H9 (cell line): ENCODE data around the gene PCSK6. TPM values are rescaled to one million over a fixed set of nuclear protein-coding genes. Genes with fewer than 3 reads are reported as not detected.

Source experiments
- DNase-seq: peaks from one replicate; pipeline ENCODE4 v3.0.0-alpha.2; 2017
- H2AFZ ChIP-seq: one replicate; pipeline ENCODE4 v1.6.1; 2013; ENCODE audit warnings: mild to moderate bottlenecking, low read length, control low read depth, moderate library complexity
- H2AK5ac ChIP-seq: 2 replicates; pipeline ENCODE4 v1.6.1; 2013; ENCODE audit warnings: low read length, control low read depth, mixed read lengths; ENCODE audit not compliant: insufficient read length
- H2BK120ac ChIP-seq: one replicate; pipeline ENCODE4 v1.6.1; 2013; ENCODE audit warnings: low read depth, mild to moderate bottlenecking, low read length, control low read depth, inconsistent platforms; ENCODE audit not compliant: poor library complexity, severe bottlenecking
- H2BK12ac ChIP-seq: 2 replicates; pipeline ENCODE4 v1.6.1; 2013; ENCODE audit warnings: low read length, control low read depth, mixed read lengths, low read depth; ENCODE audit not compliant: insufficient read length
- H2BK15ac ChIP-seq: 2 replicates; pipeline ENCODE4 v1.6.1; 2013; ENCODE audit warnings: low read depth, low read length, control low read depth
- H2BK20ac ChIP-seq: one replicate; pipeline ENCODE4 v1.6.1; 2013; ENCODE audit warnings: low read depth, mild to moderate bottlenecking, low read length, control low read depth, inconsistent platforms; ENCODE audit not compliant: poor library complexity, severe bottlenecking
- H2BK5ac ChIP-seq: 2 replicates; pipeline ENCODE4 v1.6.1; 2013; ENCODE audit warnings: low read length, control low read depth, mixed read lengths; ENCODE audit not compliant: insufficient read length
- H3K14ac ChIP-seq: 2 replicates; pipeline ENCODE4 v1.6.1; 2013; ENCODE audit warnings: low read length, control low read depth; ENCODE audit not compliant: insufficient read depth
- H3K18ac ChIP-seq: 2 replicates; pipeline ENCODE4 v1.6.1; 2013; ENCODE audit warnings: low read depth, mild to moderate bottlenecking, mixed read lengths, low read length, control low read depth; ENCODE audit not compliant: insufficient read length
- H3K23ac ChIP-seq: 2 replicates; pipeline ENCODE4 v1.6.1; 2013; ENCODE audit warnings: low read length, control low read depth, mixed read lengths, low read depth; ENCODE audit not compliant: insufficient read length
- H3K23me2 ChIP-seq: 2 replicates; pipeline ENCODE4 v1.6.1; 2013; ENCODE audit warnings: low read depth, mild to moderate bottlenecking, mixed read lengths, low read length, control low read depth; ENCODE audit not compliant: insufficient read length, poor library complexity, severe bottlenecking
- H3K27ac ChIP-seq: 2 replicates; pipeline ENCODE4 v1.5.1; 2013; ENCODE audit warnings: low read length, control low read depth, mixed read lengths, low read depth; ENCODE audit not compliant: insufficient read length
- H3K27me3 ChIP-seq: 2 replicates; pipeline ENCODE4 v1.6.1; 2013; ENCODE audit warnings: low read length, control low read depth, inconsistent platforms; ENCODE audit not compliant: insufficient read depth
- H3K4ac ChIP-seq: 2 replicates; pipeline ENCODE4 v1.6.1; 2013; ENCODE audit warnings: low read depth, mild to moderate bottlenecking, control low read depth, inconsistent platforms, low read length, moderate library complexity
- H3K4me1 ChIP-seq: 2 replicates; pipeline ENCODE4 v1.6.1; 2013; ENCODE audit warnings: low read length, control low read depth, inconsistent platforms; ENCODE audit not compliant: insufficient read depth
- H3K4me2 ChIP-seq: 2 replicates; pipeline ENCODE4 v1.6.1; 2013; ENCODE audit warnings: low read length, control low read depth, mixed read lengths; ENCODE audit not compliant: insufficient read length, insufficient read depth
- H3K56ac ChIP-seq: 2 replicates; pipeline ENCODE4 v1.6.1; 2013; ENCODE audit warnings: low read depth, mild to moderate bottlenecking, mixed read lengths, low read length, control low read depth; ENCODE audit not compliant: insufficient read length
- H3K79me1 ChIP-seq: 2 replicates; pipeline ENCODE4 v1.6.1; 2013; ENCODE audit warnings: low read depth, mild to moderate bottlenecking, moderate library complexity, low read length, control low read depth, inconsistent platforms; ENCODE audit not compliant: insufficient read depth, poor library complexity, severe bottlenecking
- H3K79me2 ChIP-seq: 2 replicates; pipeline ENCODE4 v1.6.1; 2013; ENCODE audit warnings: low read length, control low read depth, inconsistent platforms; ENCODE audit not compliant: insufficient read depth
- H3K9ac ChIP-seq: 2 replicates; pipeline ENCODE4 v1.6.1; 2013; ENCODE audit warnings: low read length, control low read depth, mixed read lengths; ENCODE audit not compliant: insufficient read length; ENCODE audit errors: extremely low read depth
- H3K9me3 ChIP-seq: one replicate; pipeline ENCODE4 v1.6.1; 2013; ENCODE audit warnings: low read depth, low read length, inconsistent platforms; ENCODE audit not compliant: control insufficient read depth
- H3T11ph ChIP-seq: one replicate; pipeline ENCODE4 v1.6.1; 2013; ENCODE audit warnings: mild to moderate bottlenecking, low read length, control low read depth, inconsistent platforms
- H4K20me1 ChIP-seq: one replicate; pipeline ENCODE4 v1.6.1; 2013; ENCODE audit not compliant: control insufficient read depth, insufficient read length, insufficient read depth
- H4K5ac ChIP-seq: 2 replicates; pipeline ENCODE4 v1.6.1; 2013; ENCODE audit warnings: low read depth, mild to moderate bottlenecking, mixed read lengths, low read length, control low read depth; ENCODE audit not compliant: insufficient read length
- H4K8ac ChIP-seq: replicated peaks from 2 replicates; pipeline ENCODE4 v1.6.1; 2013; ENCODE audit warnings: low read length, control low read depth, mixed read lengths, low read depth; ENCODE audit not compliant: insufficient read length
- H4K91ac ChIP-seq: 2 replicates; pipeline ENCODE4 v1.6.1; 2013; ENCODE audit warnings: low read depth, mild to moderate bottlenecking, moderate library complexity, mixed read lengths, low read length, control low read depth; ENCODE audit not compliant: insufficient read length
- H3K27ac Mint-ChIP-seq, 3 experiments: 2 replicates in 2 of 3; 3 replicates in 1 of 3; pipeline ENCODE4 v1.8.0; 2020 to 2021; ENCODE audit warnings: mixed read lengths in 3 of 3, mild to moderate bottlenecking in 1 of 3, moderate library complexity in 1 of 3
- H3K27me3 Mint-ChIP-seq: 2 replicates; pipeline ENCODE4 v1.8.0; 2021; ENCODE audit warnings: low read depth, mild to moderate bottlenecking, moderate library complexity, mixed read lengths
- H3K36me3 Mint-ChIP-seq, 3 experiments: 2 replicates in 2 of 3; 3 replicates in 1 of 3; pipeline ENCODE4 v1.8.0; 2020 to 2021; ENCODE audit warnings: low read depth in 3 of 3, mixed read lengths in 3 of 3; ENCODE audit not compliant: insufficient read depth in 1 of 3
- H3K4me1 Mint-ChIP-seq, 2 experiments: 2 replicates each; pipeline ENCODE4 v1.8.0; 2020; ENCODE audit warnings: mixed read lengths in 2 of 2
- H3K4me3 Mint-ChIP-seq, 2 experiments: 2 replicates in 1 of 2; 3 replicates in 1 of 2; pipeline ENCODE4 v1.8.0; 2020 to 2021; ENCODE audit warnings: mild to moderate bottlenecking in 2 of 2, mixed read lengths in 2 of 2, moderate library complexity in 1 of 2
- H3K9me3 Mint-ChIP-seq, 2 experiments: 2 replicates in 1 of 2; 3 replicates in 1 of 2; pipeline ENCODE4 v1.8.0; 2020; ENCODE audit warnings: mild to moderate bottlenecking in 2 of 2, mixed read lengths in 2 of 2, moderate library complexity in 1 of 2
- CTCF ChIP-seq: fragments of 200-600 bp; sonication (generic); conservative IDR thresholded peaks from 3 replicates; pipeline ENCODE4 v1.8.0; 2021; ENCODE audit warnings: antibody characterized with exemption, mild to moderate bottlenecking
- WGBS: extraction: QIAGEN DNeasy Blood & Tissue Kit; methylation state at CpG from one replicate; pipeline ENCODE4 v1.1.7; 2013; ENCODE audit warnings: missing lambda C conversion rate, low lambda C conversion rate, mixed read lengths; ENCODE audit not compliant: insufficient read length; ENCODE audit errors: extremely low coverage; 5-methylcytosine and 5-hydroxymethylcytosine counted together
- total RNA-seq: library from RNA; stranded (reverse); gene quantifications from 2 replicates; pipeline ENCODE4 v1.2.1, GENCODE V29; 2021

Gene PCSK6
- total RNA-seq, 1 experiment from 2014 or later = 4.0 TPM

- H3T11ph ChIP-seq = no peak overlapping the region
- H2BK5ac ChIP-seq = no peak overlapping the region
- H2BK15ac ChIP-seq = no peak overlapping the region
- peaks cover 0 to 6% (median 2%) of the 10 kb centered on the region in 3 experiments; a peak in 6 of 7 replicates for H3K36me3 Mint-ChIP-seq
- no peaks in the 10 kb centered on the region for H3K4me1 ChIP-seq
- no peak overlapping the region for H3K9ac ChIP-seq
- H4K20me1 ChIP-seq = no peaks in the 10 kb centered on the region
- H3K4ac ChIP-seq = no peak overlapping the region
- no peaks in the 10 kb centered on the region for H3K23me2 ChIP-seq
- no peak overlapping the region for H3K27ac Mint-ChIP-seq
- no peaks in the 10 kb centered on the region for H3K27me3 ChIP-seq
- no peak overlapping the region for H4K91ac ChIP-seq
- no peak overlapping the region for H4K8ac ChIP-seq
- H3K4me3 Mint-ChIP-seq = no peak overlapping the region
- H2BK20ac ChIP-seq = no peak overlapping the region
- no peak overlapping the region for H3K4me2 ChIP-seq
- H3K79me1 ChIP-seq = no peaks in the 10 kb centered on the region
- peaks cover 3% of the 10 kb centered on the region for H3K27me3 Mint-ChIP-seq
- no peak overlapping the region for H2BK12ac ChIP-seq
- H3K18ac ChIP-seq = no peak overlapping the region
- H3K23ac ChIP-seq = no peak overlapping the region
- no peak overlapping the region for H2AK5ac ChIP-seq
- peaks cover 8 to 9% of the 10 kb centered on the region in 2 experiments for H3K4me1 Mint-ChIP-seq
- no CpG with 5 or more reads among the region's 4 CpGs for WGBS
- H2AFZ ChIP-seq = no peak overlapping the region
- H4K5ac ChIP-seq = no peak overlapping the region
- H3K9me3 ChIP-seq = no peaks in the 10 kb centered on the region
- no peaks in the 10 kb centered on the region for H3K79me2 ChIP-seq
- DNase-seq = no peak
- no peak overlapping the region for H3K14ac ChIP-seq
- H3K27ac ChIP-seq = no peak overlapping the region
- H3K56ac ChIP-seq = no peak overlapping the region
- no peak overlapping the region for H2BK120ac ChIP-seq
- H3K9me3 Mint-ChIP-seq = no peaks in the 10 kb centered on the region
- TF ChIP-seq CTCF = no peak
Measured at GRCh38 chr15:101264011-101264410, 225.5 kb downstream of the PCSK6 start.
